Body of pancreas (tissue), 4 donors: Measurements from ENCODE around the gene RPUSD1. TPM values are rescaled to one million over a fixed set of nuclear protein-coding genes. Genes with fewer than 3 reads are reported as not detected.

ENCODE experiments used
- ATAC-seq: fragments of 150-250 bp; one replicate; pipeline ENCODE4 v1.9.1; 2016
- DNase-seq, 4 donors: peaks; one replicate each; pipeline ENCODE4 v3.0.0-alpha.2; 2019
- H3K27ac ChIP-seq, 4 donors: fragments of 200-600 bp; sonication (generic); 1 replicate in 3 of 4; 2 replicates in 1 of 4; pipeline versions ENCODE4 v1.5.1 to v1.6.1; 2016 to 2019; ENCODE audit warnings: mild to moderate bottlenecking in 1 of 4, mixed read lengths in 1 of 4, moderate library complexity in 1 of 4
- H3K27me3 ChIP-seq, 2 donors: fragments of 200-600 bp; sonication (generic); one replicate each; pipeline ENCODE4 v1.6.0; 2016; ENCODE audit warnings: mild to moderate bottlenecking in 1 of 2
- H3K36me3 ChIP-seq, 2 donors: fragments of 200-600 bp; sonication (generic); replicated peaks in 1 of 2; 2 replicates each; pipeline ENCODE4 v1.5.1; 2016; ENCODE audit warnings: low read depth in 2 of 2; ENCODE audit not compliant: insufficient read depth in 1 of 2
- H3K4me1 ChIP-seq: fragments of 200-600 bp; sonication (generic); one replicate; pipeline ENCODE4 v1.6.0; 2016
- H3K4me3 ChIP-seq, 2 donors: fragments of 200-600 bp; sonication (generic); 1 replicate in 1 of 2; 2 replicates in 1 of 2; pipeline ENCODE4 v1.5.1; 2016 to 2019
- H3K9me3 ChIP-seq, 3 donors: fragments of 200-600 bp; sonication (generic); 1 replicate in 2 of 3; 2 replicates in 1 of 3; pipeline ENCODE4 v1.5.1; 2016
- CTCF ChIP-seq, 7 experiments: fragments of 450-650 bp in 4 of 7; fragments of 200-600 bp in 3 of 7; sonication (generic) in 3 of 7; IDR thresholded peaks; one replicate each; pipeline ENCODE4 v1.5.1; 2016 to 2019; ENCODE audit warnings: antibody characterized with exemption in 7 of 7
- POLR2A ChIP-seq, 3 donors: fragments of 450-650 bp; IDR thresholded peaks; one replicate each; pipeline ENCODE4 v1.6.1; 2016; ENCODE audit warnings: antibody characterized with exemption in 3 of 3, mild to moderate bottlenecking in 2 of 3
- WGBS, 2 donors: methylation state at CpG; one replicate each; pipeline ENCODE4 v1.1.5; 2017; 5-methylcytosine and 5-hydroxymethylcytosine counted together
- intact Hi-C: fragments of 100-400 bp; cut with DNase I; formaldehyde crosslinking; loops from one replicate; pipeline ENCODE4 v1.15.1; 2023
- total RNA-seq, 2 donors: library from RNA; depleted of rRNA; stranded (reverse); fragments of >200 nt; gene quantifications; one replicate each; pipeline ENCODE4 v1.1.0, GENCODE V29; 2016

The RPUSD1 gene
- total RNA-seq, 2 donors from 2014 or later = 19.7 to 31.3 TPM

GRCh38 chr16:782258-782657, 5.9 kb downstream of the RPUSD1 start:
- H3K4me3 ChIP-seq = no peak overlapping the region
- DNase-seq = no peak
- intact Hi-C loops = no loop called here
- no peaks in the 10 kb centered on the region for H3K9me3 ChIP-seq
- no peak overlapping the region for H3K27ac ChIP-seq
- peaks cover 0 to 10% of the 10 kb centered on the region in 2 donors for H3K27me3 ChIP-seq
- H3K4me1 ChIP-seq = peaks cover 14% of the 10 kb centered on the region
- no peak for ATAC-seq
- no peaks in the 10 kb centered on the region for H3K36me3 ChIP-seq
- TF ChIP-seq POLR2A (IDR thresholded peaks at IDR 0.05) (no peak), CTCF (IDR thresholded peaks at IDR 0.05) (no peak)
- 48% methylated on average over 6 of the region's 6 CpGs; no CpG with 5 or more reads in 1 of the 2 donors for WGBS, 2 donors

GRCh38 chr16:781346-782010, 6.7 kb downstream of the RPUSD1 start:
- TF ChIP-seq POLR2A (IDR thresholded peaks at IDR 0.05) (no peak), CTCF (IDR thresholded peaks at IDR 0.05) (no peak)
- peaks cover 8% of the 10 kb centered on the region for H3K4me1 ChIP-seq
- 48 to 56% methylated on average over 8 to 15 of the region's 19 CpGs for WGBS, 2 donors
- H3K36me3 ChIP-seq = no peaks in the 10 kb centered on the region
- H3K27me3 ChIP-seq = peaks cover 0 to 10% of the 10 kb centered on the region in 2 donors
- H3K4me3 ChIP-seq = no peak overlapping the region
- intact Hi-C loops = no loop called here
- H3K9me3 ChIP-seq = no peaks in the 10 kb centered on the region
- ATAC-seq (no peak), DNase-seq (no peak)
- H3K27ac ChIP-seq = no peak overlapping the region

- no peak for DNase-seq
- 59 to 72% methylated on average over 14 to 16 of the region's 16 CpGs for WGBS, 2 donors
- TF ChIP-seq POLR2A (IDR thresholded peaks at IDR 0.05) (no peak), CTCF (IDR thresholded peaks at IDR 0.05) (no peak)
- Histone ChIP-seq H3K4me1 (peaks cover 8% of the 10 kb centered on the region), H3K9me3 (no peaks in the 10 kb centered on the region), H3K36me3 (no peaks in the 10 kb centered on the region), H3K27ac (no peak overlapping the region), H3K27me3 (peaks cover 0 to 10% of the 10 kb centered on the region in 2 donors), H3K4me3 (no peak overlapping the region)
- no peak for ATAC-seq
- intact Hi-C loops = no loop called here
Observed at GRCh38 chr16:780296-780695, 7.9 kb downstream of the RPUSD1 start.

- no peak for DNase-seq
- no peak overlapping the region for H3K4me3 ChIP-seq
- H3K27me3 ChIP-seq = peaks cover 0 to 10% of the 10 kb centered on the region in 2 donors
- H3K36me3 ChIP-seq = no peaks in the 10 kb centered on the region
- no peak for ATAC-seq
- intact Hi-C loops = no loop called here
- WGBS, 2 donors = 35 to 65% methylated on average over 2 to 13 of the region's 13 CpGs
- H3K4me1 ChIP-seq = peaks cover 8% of the 10 kb centered on the region
- no peaks in the 10 kb centered on the region for H3K9me3 ChIP-seq
- no peak for TF ChIP-seq POLR2A (IDR thresholded peaks at IDR 0.05)
- TF ChIP-seq CTCF (IDR thresholded peaks at IDR 0.05) = no peak
- no peak overlapping the region for H3K27ac ChIP-seq
Observed at GRCh38 chr16:779561-779960, 8.6 kb downstream of the RPUSD1 start.
